ENCODE results near the gene PKP4. TPM values are rescaled to one million over a fixed set of nuclear protein-coding genes. Genes with fewer than 3 reads are reported as not detected.
"Not testable (repeated sequence)": the region's sequence is repeated elsewhere in the genome, so short reads cannot be mapped to it uniquely, and the experiment has no call there.

Gene PKP4
- total RNA-seq, 1 donor from 2014 or later: 43.7 TPM

GRCh38 chr2:158676696-158677095 lies 219.9 kb downstream of the PKP4 start:
- no peak for DNase-seq (ENCODE audit: low read depth in 2 of 2)

- DNase-seq (ENCODE audit: low read depth in 2 of 2): no peak
These were observed 220.8 kb downstream of the PKP4 start for GRCh38 chr2:158677542-158677941.

- DNase-seq (ENCODE audit: low read depth in 2 of 2): no peak
These were observed 225.1 kb downstream of the PKP4 start for GRCh38 chr2:158681816-158682215.

GRCh38 chr2:158685646-158686045 lies 228.9 kb downstream of the PKP4 start:
- no peak for DNase-seq (ENCODE audit: low read depth in 2 of 2)

GRCh38 chr2:158686210-158686691 lies 229.5 kb downstream of the PKP4 start:
- DNase-seq (ENCODE audit: low read depth in 2 of 2): no peak

GRCh38 chr2:158687315-158687714 lies 230.6 kb downstream of the PKP4 start:
- DNase-seq (ENCODE audit: low read depth in 2 of 2): no peak

- DNase-seq (ENCODE audit: low read depth in 2 of 2): no peak
These were observed 232.0 kb downstream of the PKP4 start for GRCh38 chr2:158688721-158689120.

- no peak for DNase-seq (ENCODE audit: low read depth in 2 of 2)
These were observed 232.6 kb downstream of the PKP4 start for GRCh38 chr2:158689391-158689790.

GRCh38 chr2:158690823-158691222 lies 234.1 kb downstream of the PKP4 start:
- no peak for DNase-seq (ENCODE audit: low read depth in 2 of 2)

GRCh38 chr2:158691619-158692018 lies 234.9 kb downstream of the PKP4 start:
- no peak for DNase-seq (ENCODE audit: low read depth in 2 of 2)

GRCh38 chr2:158692372-158693103 lies 235.8 kb downstream of the PKP4 start:
- DNase-seq (ENCODE audit: low read depth in 2 of 2): no peak

- no peak for DNase-seq (ENCODE audit: low read depth in 2 of 2)
These were observed 236.7 kb downstream of the PKP4 start for GRCh38 chr2:158693476-158693875.

- DNase-seq (ENCODE audit: low read depth in 2 of 2): no peak
These were observed 238.6 kb downstream of the PKP4 start for GRCh38 chr2:158695305-158695704.

GRCh38 chr2:158695744-158696143 lies 239.0 kb downstream of the PKP4 start:
- DNase-seq (ENCODE audit: low read depth in 2 of 2): not testable (repeated sequence)

- DNase-seq (ENCODE audit: low read depth in 2 of 2): no peak
These were observed 242.6 kb downstream of the PKP4 start for GRCh38 chr2:158699323-158699722.

GRCh38 chr2:158701101-158701500 lies 244.3 kb downstream of the PKP4 start:
- no peak for DNase-seq (ENCODE audit: low read depth in 2 of 2)

GRCh38 chr2:158702740-158703139 lies 246.0 kb downstream of the PKP4 start:
- no peak for DNase-seq (ENCODE audit: low read depth in 2 of 2)

GRCh38 chr2:158704724-158705465 lies 248.1 kb downstream of the PKP4 start:
- DNase-seq (ENCODE audit: low read depth in 2 of 2): not testable (repeated sequence)

- no peak for DNase-seq (ENCODE audit: low read depth in 2 of 2)
These were observed 256.2 kb downstream of the PKP4 start for GRCh38 chr2:158712791-158713522.

- peak in 1 of 2 donors; percentile 21 for DNase-seq (ENCODE audit: low read depth in 2 of 2)
These were observed 256.9 kb downstream of the PKP4 start for GRCh38 chr2:158713523-158714138.

- DNase-seq (ENCODE audit: low read depth in 2 of 2): no peak
These were observed 257.7 kb downstream of the PKP4 start for GRCh38 chr2:158714420-158714819.

GRCh38 chr2:158715357-158715756 lies 258.6 kb downstream of the PKP4 start:
- DNase-seq (ENCODE audit: low read depth in 2 of 2): no peak
